HG03060 (cell line): ENCODE results near the gene KRTAP3-1.

Experiments
- ATAC-seq: cut with Tn5 transposase; IDR thresholded peaks from one replicate; pipeline ENCODE4 v1.9.1; 2021; ENCODE audit warnings: low read depth, moderate number of reproducible peaks; ENCODE audit not compliant: unreplicated experiment

Gene KRTAP3-1

DNA sequence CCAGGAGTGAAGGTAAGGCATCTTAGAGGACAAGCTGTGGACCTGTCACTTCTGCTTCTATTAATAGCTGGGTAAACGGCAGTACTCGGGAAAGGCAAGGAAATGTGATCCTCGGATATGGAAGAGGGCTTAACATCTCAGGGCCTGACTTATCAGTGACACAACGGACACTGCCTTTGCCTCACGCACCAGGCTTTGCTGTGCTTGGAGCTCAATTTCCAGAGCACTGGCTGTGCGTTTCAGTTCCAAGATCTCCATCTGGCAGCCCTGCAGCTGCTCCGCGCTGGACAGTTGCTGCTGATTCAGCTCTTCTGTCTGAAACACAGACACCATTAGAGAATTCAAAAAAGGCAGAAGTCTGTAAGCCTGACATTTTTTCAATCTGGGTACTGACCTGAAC, 28.3 kb downstream of the KRTAP3-1 start:
- no peak for ATAC-seq

- ATAC-seq = no peak
Measured at GRCh38 chr17:40980117-40980516, 28.8 kb downstream of the KRTAP3-1 start.

DNA sequence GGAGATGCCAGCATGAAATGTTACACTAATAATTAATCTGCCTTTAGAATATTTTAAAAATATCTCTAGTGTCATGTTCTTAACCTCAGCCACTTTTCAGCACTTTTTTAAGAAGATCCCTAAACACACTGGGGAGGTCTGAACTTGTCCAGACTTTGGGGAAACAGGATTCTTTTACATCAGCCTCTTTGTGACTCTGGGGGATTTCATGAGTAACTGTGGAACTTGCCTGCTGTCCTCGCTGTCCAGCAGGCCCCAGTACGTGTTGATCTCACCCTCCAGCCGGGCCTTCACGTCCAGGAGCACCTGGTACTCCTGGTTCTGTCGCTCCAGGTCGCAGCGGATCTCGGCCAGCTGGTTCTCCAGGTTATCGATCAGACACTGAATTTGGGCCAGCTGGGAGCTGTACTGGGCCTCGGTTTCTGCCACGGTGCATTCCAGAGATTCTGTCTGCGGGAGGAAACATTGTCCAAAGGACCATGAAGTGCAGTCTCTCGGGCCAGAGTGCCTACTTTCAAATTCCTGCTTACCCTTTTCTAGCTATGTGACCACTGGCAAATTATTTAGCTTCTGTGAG, 30.3 kb downstream of the KRTAP3-1 start:
- ATAC-seq = no peak

- no peak for ATAC-seq
Measured at GRCh38 chr17:40975516-40975915, 33.4 kb downstream of the KRTAP3-1 start.

- no peak for ATAC-seq
Measured at GRCh38 chr17:40974366-40974765, 34.6 kb downstream of the KRTAP3-1 start.

DNA sequence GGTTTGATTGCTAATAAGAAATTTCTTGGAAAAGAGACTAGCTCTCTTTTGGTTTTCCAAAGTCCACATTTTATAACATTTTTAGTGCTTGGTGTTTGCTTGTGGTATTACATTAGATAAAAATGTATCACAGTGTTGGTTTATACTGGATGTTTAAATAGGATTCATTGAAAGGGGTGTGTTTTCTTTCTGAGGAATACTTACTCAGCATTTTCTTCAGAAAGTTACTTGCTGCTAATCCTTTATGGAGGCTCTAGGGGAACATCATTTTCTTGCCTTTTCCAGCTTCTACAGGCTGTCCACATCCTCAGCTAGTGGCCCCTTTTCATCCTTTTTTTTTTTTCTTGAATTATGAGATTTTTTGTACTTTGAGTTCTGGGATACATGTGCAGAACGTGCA, 41.3 kb downstream of the KRTAP3-1 start:
- no peak for ATAC-seq

DNA sequence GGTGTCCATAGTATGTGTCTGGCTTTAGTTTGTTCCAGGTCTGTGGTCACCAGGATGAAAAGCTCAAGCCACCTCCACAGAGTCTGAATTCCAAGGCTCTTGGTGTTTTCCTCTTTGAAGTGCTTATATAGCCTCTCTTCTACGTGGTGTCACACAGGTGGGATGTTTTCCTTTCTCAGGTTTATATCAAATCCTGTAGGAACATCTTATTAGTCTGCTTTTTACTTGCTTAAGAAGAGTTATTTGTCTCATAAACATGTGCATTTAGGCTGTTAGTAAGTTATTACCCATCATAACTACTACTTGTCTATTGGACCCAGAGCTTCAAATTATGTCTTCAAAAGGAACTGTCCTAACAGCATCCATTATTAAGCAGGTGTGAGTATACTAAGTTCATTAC, 42.1 kb downstream of the KRTAP3-1 start, which contains the start of gene KRT39:
TSS of gene KRT39 (minus strand) at position 101 of the 400 bp plus-strand sequence. CDS start at position 9, 92 bp downstream.
- no peak for ATAC-seq

GRCh38 chr17:40963838-40964237, 45.1 kb downstream of the KRTAP3-1 start:
- ATAC-seq = no peak

GRCh38 chr17:40962059-40962561, 46.8 kb downstream of the KRTAP3-1 start:
- ATAC-seq = no peak

GRCh38 chr17:40961591-40961990, 47.3 kb downstream of the KRTAP3-1 start:
- no peak for ATAC-seq

GRCh38 chr17:40960144-40960543, 48.8 kb downstream of the KRTAP3-1 start:
- no peak for ATAC-seq
